Activated T-cell treated with anti-CD3 and anti-CD28 coated beads for 1 hour (primary cell): ENCODE data around the gene NUDT13.
A peak's percentile ranks its signal among the peaks of the same experiment; 100 is the strongest.

Experiments
- DNase-seq: peaks from one replicate; pipeline ENCODE4 v3.0.0-alpha.2; 2020; ENCODE audit warnings: low read depth

The NUDT13 gene

DNA sequence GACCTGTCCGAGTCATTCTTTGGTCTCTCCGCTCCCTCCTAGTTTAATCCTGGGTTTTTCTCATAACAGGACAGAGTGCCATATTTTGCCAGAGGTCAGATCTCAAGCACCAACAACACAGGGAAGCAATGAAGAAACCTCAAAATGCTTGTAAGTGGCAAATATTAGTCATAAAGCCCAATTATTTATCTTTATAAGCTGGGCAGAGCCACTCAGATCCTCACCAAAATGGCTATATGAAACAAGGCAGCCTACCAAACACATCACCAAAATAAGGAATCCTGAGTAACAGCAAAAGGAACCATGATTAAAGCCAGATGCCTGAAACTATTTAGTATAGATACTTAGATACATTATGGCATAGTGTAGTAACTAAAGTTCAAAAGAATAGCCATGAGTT lies 52.8 kb downstream of the NUDT13 start:
- DNase-seq: no peak

DNA sequence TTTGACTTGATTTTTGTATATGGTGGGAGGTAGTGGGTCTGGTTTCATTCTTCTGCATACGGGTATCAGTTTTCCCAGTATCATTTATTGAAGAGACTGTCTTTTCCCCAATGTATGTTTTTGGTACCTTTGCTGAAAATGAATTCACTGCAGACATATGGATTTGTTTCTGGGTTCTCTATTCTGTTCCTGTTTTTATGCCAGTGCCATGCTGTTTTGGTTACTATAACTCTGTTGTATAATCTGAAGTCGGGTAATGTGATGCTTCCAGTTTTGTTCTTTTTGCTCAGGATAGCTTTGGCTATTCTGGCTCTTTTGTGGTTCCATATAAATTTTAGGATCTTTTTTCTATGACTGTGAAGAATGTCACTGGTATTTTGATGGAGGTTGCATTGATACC lies 56.7 kb downstream of the NUDT13 start:
- DNase-seq: no peak

DNA sequence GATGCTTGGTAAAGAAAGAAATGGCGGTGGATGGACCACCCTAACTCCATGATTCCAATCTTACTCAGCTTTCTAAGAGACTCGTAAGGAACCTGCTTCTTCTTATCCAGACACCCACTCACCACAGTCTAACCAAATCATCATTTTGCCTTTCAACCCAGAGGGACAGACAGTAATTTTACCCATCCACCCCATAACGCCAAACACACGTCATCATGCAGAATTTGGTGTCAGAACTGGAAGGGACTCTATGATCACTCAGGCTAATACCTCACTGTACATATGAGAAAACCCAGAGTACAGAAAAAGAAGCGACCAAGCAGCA lies 57.2 kb downstream of the NUDT13 start:
- DNase-seq: no peak

DNA sequence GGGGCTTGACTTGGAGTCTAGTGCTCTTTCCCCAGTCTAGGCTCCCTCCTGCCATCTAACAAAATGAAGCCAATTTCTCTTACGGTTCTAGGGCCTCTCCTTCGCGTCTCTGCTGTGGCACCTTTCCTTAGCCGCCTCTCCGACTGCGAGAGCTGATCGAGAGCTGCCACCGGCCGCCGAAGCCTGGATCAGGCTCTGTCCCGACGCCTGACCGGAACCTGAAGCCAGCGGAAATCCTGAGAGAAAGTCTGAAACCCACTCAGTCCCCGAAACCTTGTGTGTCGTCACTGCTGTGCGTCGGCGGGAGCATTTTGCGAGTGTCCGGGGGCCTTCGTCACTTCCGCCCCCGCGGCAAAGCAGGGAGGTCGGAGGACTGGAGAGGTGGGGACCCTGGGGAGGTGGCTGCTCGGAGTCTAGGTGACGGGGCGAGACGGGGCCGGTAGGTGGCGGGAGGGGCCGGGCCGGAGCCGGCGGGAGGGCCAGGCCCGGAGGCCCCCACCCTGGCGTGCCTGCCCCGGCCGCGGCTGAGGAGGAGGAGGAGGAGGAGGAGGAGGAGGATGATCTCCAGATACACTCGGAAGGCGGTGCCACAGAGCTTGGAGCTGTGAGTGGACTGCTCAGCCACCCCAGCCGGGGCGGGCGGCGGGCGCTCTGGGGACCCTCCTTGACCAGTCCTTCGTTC lies 57.7 kb downstream of the NUDT13 start, which contains the start of the genes ECD and FAM149B1:
Gene ECD, minus strand, starts transcription at position 226 of the 682 bp plus-strand sequence. CDS start 4,071 bp downstream, outside the sequence.
Gene FAM149B1, plus strand, starts transcription at position 337 of the 682 bp plus-strand sequence. Its CDS starts 221 bp downstream, at position 558.
- peak; percentile 84 for DNase-seq

DNA sequence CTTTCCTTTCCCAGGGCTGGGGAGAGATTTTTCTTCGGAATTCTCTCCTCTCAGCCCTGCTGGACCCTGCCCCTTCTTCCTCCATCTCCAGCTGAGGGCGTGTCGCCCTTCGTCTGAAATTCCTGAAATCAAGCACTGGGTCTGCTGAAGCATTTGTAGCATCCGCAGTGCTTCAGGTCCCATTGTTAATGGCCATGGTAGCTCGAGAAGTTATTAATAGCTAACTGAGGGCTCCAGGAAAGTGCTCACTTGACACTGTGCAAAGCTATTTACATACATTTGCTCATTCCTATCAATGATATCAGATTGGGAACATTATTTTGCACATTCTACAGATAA lies 58.2 kb downstream of the NUDT13 start:
- no peak for DNase-seq

DNA sequence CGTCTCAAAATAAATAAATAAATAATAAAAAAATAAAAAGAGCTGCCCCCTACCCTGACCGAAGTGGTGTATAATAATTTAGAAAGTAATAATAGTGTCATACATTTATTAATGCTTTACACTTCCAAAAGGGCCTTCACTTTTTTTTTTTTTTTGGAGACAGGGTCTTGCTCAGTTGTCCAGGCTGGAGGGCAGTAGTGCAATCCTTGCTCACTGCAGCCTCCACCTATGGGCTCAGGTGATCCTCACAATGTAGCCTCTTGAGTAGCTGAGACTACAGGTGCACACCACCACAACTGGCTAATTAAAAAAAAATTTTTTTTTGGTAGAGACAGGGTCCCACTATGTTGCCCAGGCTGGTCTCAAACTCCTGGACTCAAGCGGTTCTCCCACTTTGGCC lies 59.1 kb downstream of the NUDT13 start:
- DNase-seq: no peak

DNA sequence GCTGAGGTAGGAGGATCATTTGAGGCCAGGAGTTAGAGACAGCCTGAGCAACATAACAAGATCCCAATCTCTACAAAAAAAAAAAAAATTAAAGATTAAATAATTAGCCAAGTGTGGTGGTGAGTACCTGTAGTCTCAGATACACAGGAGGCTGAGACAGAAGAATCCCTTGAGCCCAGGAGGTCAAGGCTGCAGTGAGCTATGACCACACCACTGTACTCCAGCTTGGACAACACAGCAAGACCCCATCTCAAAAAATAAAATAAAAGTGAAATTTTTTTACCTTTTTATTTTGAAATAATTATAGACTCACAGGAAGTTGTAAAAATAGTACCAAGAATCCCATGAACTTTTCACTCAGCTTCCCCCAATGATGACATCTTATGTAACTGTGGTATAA lies 62.6 kb downstream of the NUDT13 start:
- no peak for DNase-seq

DNA sequence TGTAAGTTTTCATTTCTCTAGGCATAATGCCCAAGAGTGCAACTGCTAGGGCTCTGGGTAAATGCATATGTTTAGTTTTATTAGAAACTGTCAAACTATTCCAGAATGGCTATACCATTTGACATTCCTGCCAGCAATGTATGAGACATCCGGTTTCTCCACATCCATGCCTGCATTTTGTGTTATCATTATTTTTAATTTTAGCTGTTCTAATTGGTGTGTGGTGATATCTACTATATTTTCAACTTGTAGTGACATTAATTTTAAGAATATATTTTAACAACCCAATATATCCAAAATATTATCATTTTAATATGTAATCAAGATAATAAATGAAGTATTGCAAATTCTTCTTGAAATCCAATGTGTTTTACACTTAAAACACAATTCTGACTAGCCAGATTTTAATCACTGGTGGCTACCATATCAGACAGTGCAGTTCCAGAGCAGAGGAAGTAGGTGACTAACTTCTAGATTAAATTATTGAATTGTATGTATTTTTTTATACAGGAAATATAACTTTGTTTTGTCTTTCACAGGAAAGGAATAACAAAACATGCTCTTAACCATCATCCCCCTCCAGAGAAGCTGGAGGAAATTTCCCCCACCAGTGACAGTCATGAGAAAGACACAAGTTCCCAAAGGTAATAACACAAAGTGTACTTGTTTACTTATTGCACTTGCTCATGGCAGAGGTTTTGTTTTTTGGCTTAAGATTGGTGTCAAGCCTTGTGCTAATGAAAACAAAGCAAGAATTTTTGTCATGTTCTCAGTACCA lies 64.1 kb downstream of the NUDT13 start:
- DNase-seq: no peak
